HepG2 (cell line): ENCODE data around the gene ZNF33B. TPM values are rescaled to one million over a fixed set of nuclear protein-coding genes. Genes with fewer than 3 reads are reported as not detected.

Experiments used
- ATAD3A ChIP-seq: sonication (generic); formaldehyde crosslinking; IDR thresholded peaks from 2 replicates; pipeline ENCODE4 v1.4.0; 2020; ENCODE audit warnings: missing genetic modification reagents
- ATRX ChIP-seq: sonication (generic); formaldehyde crosslinking; IDR thresholded peaks from 2 replicates; pipeline ENCODE4 v1.4.0; 2020; ENCODE audit warnings: missing genetic modification reagents, borderline replicate concordance
- CHCHD3 ChIP-seq: sonication (generic); formaldehyde crosslinking; IDR thresholded peaks from 2 replicates; pipeline ENCODE4 v1.8.0; 2022; ENCODE audit warnings: mild to moderate bottlenecking, missing genetic modification reagents, moderate library complexity
- GFI1 ChIP-seq: sonication (generic); formaldehyde crosslinking; IDR thresholded peaks from 2 replicates; pipeline ENCODE4 v1.5.0; 2020; ENCODE audit warnings: missing genetic modification reagents, mild to moderate bottlenecking, borderline replicate concordance
- HNF4A ChIP-seq: sonication (generic); formaldehyde crosslinking; IDR thresholded peaks from 2 replicates; pipeline ENCODE4 v1.4.0; 2020; ENCODE audit warnings: missing genetic modification reagents
- KDM4B ChIP-seq: sonication (generic); formaldehyde crosslinking; IDR thresholded peaks from 2 replicates; pipeline ENCODE4 v1.4.0; 2020; ENCODE audit warnings: missing genetic modification reagents
- MED13 ChIP-seq: sonication (generic); formaldehyde crosslinking; IDR thresholded peaks from 2 replicates; pipeline ENCODE4 v1.5.0; 2020; ENCODE audit warnings: missing genetic modification reagents
- MEIS1 ChIP-seq: sonication (generic); formaldehyde crosslinking; IDR thresholded peaks from 2 replicates; pipeline ENCODE4 v1.9.0; 2021; ENCODE audit warnings: mild to moderate bottlenecking, missing genetic modification reagents, moderate library complexity, borderline replicate concordance
- MYC ChIP-seq: sonication (generic); formaldehyde crosslinking; IDR thresholded peaks from 2 replicates; pipeline ENCODE4 v1.9.0; 2021; ENCODE audit warnings: missing genetic modification reagents, borderline replicate concordance
- NBN ChIP-seq: fragments of 450-650 bp; conservative IDR thresholded peaks from 2 replicates; pipeline ENCODE4 v1.6.1; 2017
- SIX1 ChIP-seq: sonication (generic); formaldehyde crosslinking; IDR thresholded peaks from 2 replicates; pipeline ENCODE4 v1.4.0; 2020; ENCODE audit warnings: missing genetic modification reagents, borderline replicate concordance
- SIX4 ChIP-seq: sonication (generic); formaldehyde crosslinking; IDR thresholded peaks from 2 replicates; pipeline ENCODE4 v1.4.0; 2020; ENCODE audit warnings: missing genetic modification reagents
- SNAPC5 ChIP-seq: sonication (generic); formaldehyde crosslinking; IDR thresholded peaks from 2 replicates; pipeline ENCODE4 v1.8.1; 2023; ENCODE audit warnings: mild to moderate bottlenecking, missing genetic modification reagents, borderline replicate concordance
- ZFP82 ChIP-seq: sonication (generic); formaldehyde crosslinking; IDR thresholded peaks from 2 replicates; pipeline ENCODE4 v1.5.1; 2020; ENCODE audit warnings: mild to moderate bottlenecking, missing genetic modification reagents, borderline replicate concordance
- ZNF232 ChIP-seq: sonication (generic); formaldehyde crosslinking; IDR thresholded peaks from 2 replicates; pipeline ENCODE4 v1.4.0; 2020; ENCODE audit warnings: missing genetic modification reagents, borderline replicate concordance
- ZNF234 ChIP-seq: sonication (generic); formaldehyde crosslinking; conservative IDR thresholded peaks from 2 replicates; pipeline ENCODE4 v1.5.1; 2020; ENCODE audit warnings: mild to moderate bottlenecking, missing genetic modification reagents
- ZNF333 ChIP-seq: sonication (generic); formaldehyde crosslinking; IDR thresholded peaks from 2 replicates; pipeline ENCODE4 v1.4.0; 2020; ENCODE audit warnings: mild to moderate bottlenecking, missing genetic modification reagents, borderline replicate concordance
- ZNF577 ChIP-seq: sonication (generic); formaldehyde crosslinking; IDR thresholded peaks from 2 replicates; pipeline ENCODE4 v1.4.0; 2020; ENCODE audit warnings: mild to moderate bottlenecking, low read depth, missing genetic modification reagents, borderline replicate concordance
- ZNF770 ChIP-seq: sonication (generic); formaldehyde crosslinking; IDR thresholded peaks from 2 replicates; pipeline ENCODE4 v1.5.0; 2020; ENCODE audit warnings: mild to moderate bottlenecking, missing genetic modification reagents
- ZNF788 ChIP-seq: sonication (generic); formaldehyde crosslinking; IDR thresholded peaks from 2 replicates; pipeline ENCODE4 v1.5.0; 2020; ENCODE audit warnings: mild to moderate bottlenecking, missing genetic modification reagents, borderline replicate concordance
- polyA plus RNA-seq, 8 experiments: library from polyadenylated mRNA; depleted of rRNA in 3 of 8; stranded (reverse) in 7 of 8; unstranded in 1 of 8; fragments of >200 nt; fragmentation: Illumina TruSeq in 4 of 8; extraction: Trizol in 4 of 8; gene quantifications; 2 replicates each; pipeline versions ENCODE4 v1.2.1 to v1.2.3, GENCODE V29; 2011 to 2016; ENCODE audit warnings: low read depth in 4 of 8, missing spikeins in 1 of 8, mixed read lengths in 1 of 8; ENCODE audit not compliant: insufficient read depth in 1 of 8
- total RNA-seq, 5 experiments: library from RNA; depleted of rRNA; stranded (reverse); fragments of >200 nt; fragmentation: Illumina TruSeq; extraction: Trizol; gene quantifications; 2 replicates each; pipeline ENCODE4 v1.2.3, GENCODE V29; 2016; ENCODE audit warnings: low read depth in 1 of 5
- TF ChIP-seq, protein P1 (sequence below): sonication (generic); formaldehyde crosslinking; IDR thresholded peaks from 2 replicates; pipeline ENCODE4 v1.5.0; 2020; ENCODE audit warnings: mild to moderate bottlenecking, missing genetic modification reagents
- TF ChIP-seq, protein P2 (sequence below): sonication (generic); formaldehyde crosslinking; IDR thresholded peaks from 2 replicates; pipeline ENCODE4 v1.5.0; 2020; ENCODE audit warnings: missing genetic modification reagents
- TF ChIP-seq, protein P3 (sequence below): IDR thresholded peaks from 2 replicates; pipeline ENCODE4 v1.6.1; 2016
- TF ChIP-seq, protein P4 (sequence below): sonication (generic); formaldehyde crosslinking; IDR thresholded peaks from 2 replicates; pipeline ENCODE4 v1.4.0; 2020; ENCODE audit warnings: missing genetic modification reagents

ZNF33B gene
- total and polyA plus RNA-seq, 2 of the 13 experiments (the other 11 are each of a cell fraction or from before 2014, with no cell fraction given), result 18.4 to 23.5 TPM

GRCh38 chr10:42543840-42544372, 94.5 kb downstream of the ZNF33B start (continued):
- TF ChIP-seq NBN, result no peak
- no peak; the same call in 1 of the 2 replicates for TF ChIP-seq HNF4A (CRISPR knock-in tag)
- no peak for TF ChIP-seq CHCHD3 (CRISPR knock-in tag)
- TF ChIP-seq ZFP82 (CRISPR knock-in tag), result no peak
- no peak for TF ChIP-seq SIX4 (CRISPR knock-in tag)
- no peak for TF ChIP-seq ZNF333
- TF ChIP-seq ZNF788 (CRISPR knock-in tag), result no peak
- no peak for TF ChIP-seq ZNF234 (CRISPR knock-in tag)
- TF ChIP-seq MEIS1 (CRISPR knock-in tag), result no peak
- TF ChIP-seq, protein P1, sequence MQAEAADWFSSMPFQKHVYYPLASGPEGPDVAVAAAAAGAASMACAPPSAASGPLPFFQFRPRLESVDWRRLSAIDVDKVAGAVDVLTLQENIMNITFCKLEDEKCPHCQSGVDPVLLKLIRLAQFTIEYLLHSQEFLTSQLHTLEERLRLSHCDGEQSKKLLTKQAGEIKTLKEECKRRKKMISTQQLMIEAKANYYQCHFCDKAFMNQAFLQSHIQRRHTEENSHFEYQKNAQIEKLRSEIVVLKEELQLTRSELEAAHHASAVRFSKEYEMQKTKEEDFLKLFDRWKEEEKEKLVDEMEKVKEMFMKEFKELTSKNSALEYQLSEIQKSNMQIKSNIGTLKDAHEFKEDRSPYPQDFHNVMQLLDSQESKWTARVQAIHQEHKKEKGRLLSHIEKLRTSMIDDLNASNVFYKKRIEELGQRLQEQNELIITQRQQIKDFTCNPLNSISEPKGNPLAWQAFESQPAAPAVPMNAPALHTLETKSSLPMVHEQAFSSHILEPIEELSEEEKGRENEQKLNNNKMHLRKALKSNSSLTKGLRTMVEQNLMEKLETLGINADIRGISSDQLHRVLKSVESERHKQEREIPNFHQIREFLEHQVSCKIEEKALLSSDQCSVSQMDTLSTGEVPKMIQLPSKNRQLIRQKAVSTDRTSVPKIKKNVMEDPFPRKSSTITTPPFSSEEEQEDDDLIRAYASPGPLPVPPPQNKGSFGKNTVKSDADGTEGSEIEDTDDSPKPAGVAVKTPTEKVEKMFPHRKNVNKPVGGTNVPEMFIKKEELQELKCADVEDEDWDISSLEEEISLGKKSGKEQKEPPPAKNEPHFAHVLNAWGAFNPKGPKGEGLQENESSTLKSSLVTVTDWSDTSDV (CRISPR knock-in tag), result no peak
- TF ChIP-seq, protein P2, sequence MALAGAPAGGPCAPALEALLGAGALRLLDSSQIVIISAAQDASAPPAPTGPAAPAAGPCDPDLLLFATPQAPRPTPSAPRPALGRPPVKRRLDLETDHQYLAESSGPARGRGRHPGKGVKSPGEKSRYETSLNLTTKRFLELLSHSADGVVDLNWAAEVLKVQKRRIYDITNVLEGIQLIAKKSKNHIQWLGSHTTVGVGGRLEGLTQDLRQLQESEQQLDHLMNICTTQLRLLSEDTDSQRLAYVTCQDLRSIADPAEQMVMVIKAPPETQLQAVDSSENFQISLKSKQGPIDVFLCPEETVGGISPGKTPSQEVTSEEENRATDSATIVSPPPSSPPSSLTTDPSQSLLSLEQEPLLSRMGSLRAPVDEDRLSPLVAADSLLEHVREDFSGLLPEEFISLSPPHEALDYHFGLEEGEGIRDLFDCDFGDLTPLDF, result no peak
- TF ChIP-seq ATRX, result no peak
- 0 out of 2 replicates have a peak, but pooled peaks have one; percentile 14 for TF ChIP-seq SIX1 (CRISPR knock-in tag)
- TF ChIP-seq ZNF770 (CRISPR knock-in tag), result no peak
- TF ChIP-seq, protein P3, sequence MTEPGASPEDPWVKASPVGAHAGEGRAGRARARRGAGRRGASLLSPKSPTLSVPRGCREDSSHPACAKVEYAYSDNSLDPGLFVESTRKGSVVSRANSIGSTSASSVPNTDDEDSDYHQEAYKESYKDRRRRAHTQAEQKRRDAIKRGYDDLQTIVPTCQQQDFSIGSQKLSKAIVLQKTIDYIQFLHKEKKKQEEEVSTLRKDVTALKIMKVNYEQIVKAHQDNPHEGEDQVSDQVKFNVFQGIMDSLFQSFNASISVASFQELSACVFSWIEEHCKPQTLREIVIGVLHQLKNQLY (CRISPR knock-in tag), result no peak
- TF ChIP-seq MYC (CRISPR knock-in tag), result no peak
- TF ChIP-seq SNAPC5 (CRISPR knock-in tag), result no peak
- TF ChIP-seq MED13 (CRISPR knock-in tag), result no peak
- TF ChIP-seq, protein P4, sequence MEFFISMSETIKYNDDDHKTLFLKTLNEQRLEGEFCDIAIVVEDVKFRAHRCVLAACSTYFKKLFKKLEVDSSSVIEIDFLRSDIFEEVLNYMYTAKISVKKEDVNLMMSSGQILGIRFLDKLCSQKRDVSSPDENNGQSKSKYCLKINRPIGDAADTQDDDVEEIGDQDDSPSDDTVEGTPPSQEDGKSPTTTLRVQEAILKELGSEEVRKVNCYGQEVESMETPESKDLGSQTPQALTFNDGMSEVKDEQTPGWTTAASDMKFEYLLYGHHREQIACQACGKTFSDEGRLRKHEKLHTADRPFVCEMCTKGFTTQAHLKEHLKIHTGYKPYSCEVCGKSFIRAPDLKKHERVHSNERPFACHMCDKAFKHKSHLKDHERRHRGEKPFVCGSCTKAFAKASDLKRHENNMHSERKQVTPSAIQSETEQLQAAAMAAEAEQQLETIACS (CRISPR knock-in tag), result no peak
- TF ChIP-seq ZNF232, result no peak
- TF ChIP-seq ZNF577 (CRISPR knock-in tag), result no peak
- no peak for TF ChIP-seq KDM4B (CRISPR knock-in tag)
- TF ChIP-seq GFI1 (CRISPR knock-in tag), result peak; percentile 70; the same call in 1 of the 2 replicates
- no peak for TF ChIP-seq ATAD3A (CRISPR knock-in tag)
